Fibroblast of skin of left quadriceps (primary cell): ENCODE measurements around the gene ZNF750.

Experiments
- DNase-seq, 2 experiments: peaks; one replicate each; pipeline ENCODE4 v3.0.0-alpha.2; 2013; ENCODE audit warnings: low read depth in 2 of 2

The ZNF750 gene

DNA sequence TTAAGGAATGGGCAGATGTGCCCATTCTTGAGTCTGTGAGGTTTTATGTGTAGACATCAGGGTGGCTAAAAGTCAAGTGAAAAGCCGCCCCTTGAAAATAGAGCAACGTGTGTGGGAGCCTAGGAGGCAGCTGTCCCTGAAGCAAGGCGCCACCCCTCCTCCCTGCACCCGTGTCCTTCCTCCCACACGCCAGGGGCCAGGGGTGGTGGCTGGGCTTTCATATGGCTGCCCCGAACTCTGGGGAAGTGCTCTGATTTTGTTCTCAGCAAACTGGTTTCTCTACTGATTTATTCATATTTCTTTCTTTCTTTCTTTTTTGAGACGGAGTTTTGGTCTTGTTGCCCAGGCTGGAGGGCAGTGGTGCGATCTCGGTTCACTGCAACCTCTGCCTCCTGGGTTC is 4.7 kb downstream of the ZNF750 start:
- DNase-seq, result no peak

- no peak for DNase-seq
Measured at GRCh38 chr17:82832881-82833475, 6.8 kb downstream of the ZNF750 start.

DNA sequence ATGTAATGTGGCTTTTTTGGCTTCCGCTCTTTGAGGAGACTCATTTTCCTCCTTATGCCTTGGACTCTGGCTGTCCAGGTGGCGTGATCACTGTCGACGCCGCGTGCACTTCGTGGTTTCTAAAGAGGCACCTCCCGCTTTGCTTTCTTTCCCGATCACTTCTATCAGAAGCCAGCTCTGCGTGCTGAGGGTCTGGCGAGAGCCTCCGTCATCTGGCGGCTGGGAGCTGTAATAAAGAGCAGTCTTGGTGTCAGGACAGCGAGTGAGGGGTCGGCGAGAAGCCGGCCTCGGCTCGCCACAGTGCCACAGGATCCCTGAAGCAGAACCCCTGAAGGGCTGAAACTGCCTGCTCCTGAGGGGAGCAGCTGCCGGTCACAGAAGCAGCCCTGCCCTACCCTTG is 7.4 kb downstream of the ZNF750 start:
- no peak for DNase-seq

GRCh38 chr17:82831818-82832200 is 8.0 kb downstream of the ZNF750 start:
- DNase-seq, result no peak

DNA sequence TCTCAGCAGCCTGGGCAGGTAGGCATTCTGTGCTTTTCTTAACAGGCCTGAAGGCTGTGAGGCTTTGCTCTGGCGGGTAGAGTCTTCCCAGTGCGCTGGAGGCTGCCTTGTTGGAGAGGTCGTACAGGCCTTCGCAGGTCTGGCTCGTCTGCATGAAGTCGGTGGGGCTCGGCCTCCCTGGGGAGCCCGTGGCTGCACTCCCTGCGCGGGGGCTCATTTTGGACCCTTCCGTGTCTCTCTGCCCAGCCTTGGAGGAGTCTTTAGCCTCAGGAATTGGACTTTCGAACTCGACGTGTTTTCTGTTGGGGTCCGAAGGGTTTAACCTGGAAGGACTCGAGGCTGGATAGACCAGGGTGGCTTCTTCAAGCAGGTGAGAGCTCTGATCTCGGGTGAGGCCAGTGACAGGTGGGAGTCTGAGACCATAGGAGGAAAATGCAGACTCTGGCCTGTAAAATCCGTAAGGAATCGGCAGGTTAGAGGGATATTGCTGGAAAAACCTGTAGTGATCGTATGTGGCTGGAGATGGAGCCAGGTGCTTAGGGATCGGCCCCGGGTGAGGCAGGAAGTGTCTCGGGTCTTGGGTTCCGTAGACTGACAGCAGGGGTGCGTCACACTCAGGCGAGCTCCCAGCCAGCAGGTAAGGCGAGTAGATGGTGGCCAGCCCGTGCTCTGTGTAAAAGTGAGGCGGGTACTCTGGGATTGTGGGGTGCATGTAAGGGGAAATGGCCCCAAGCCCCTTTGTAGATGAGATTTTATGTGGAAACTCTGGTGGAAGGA is 8.6 kb downstream of the ZNF750 start:
- no peak for DNase-seq

DNA sequence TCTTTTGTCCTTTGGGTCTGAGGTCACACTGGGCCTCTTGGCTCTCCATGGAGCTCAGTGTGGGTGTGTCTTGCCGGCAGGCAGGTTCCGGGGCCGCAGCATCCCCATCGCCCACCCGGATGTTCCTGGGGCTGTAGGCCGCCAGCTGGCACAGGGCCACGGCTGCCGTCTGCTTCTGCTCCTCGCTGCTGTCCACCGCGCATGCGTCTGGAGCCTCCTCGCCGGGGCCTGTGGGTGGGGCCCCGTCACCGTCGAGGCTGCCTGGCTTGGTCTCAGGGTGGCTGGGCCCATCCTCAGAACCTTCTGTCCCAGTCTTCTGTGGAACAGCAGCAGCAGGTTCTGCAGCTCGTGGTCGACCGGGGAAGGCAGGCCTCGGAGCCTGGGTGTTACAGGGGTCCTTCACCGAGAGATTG is 9.6 kb downstream of the ZNF750 start:
- no peak for DNase-seq

GRCh38 chr17:82828875-82829487 is 10.8 kb downstream of the ZNF750 start:
- no peak for DNase-seq

GRCh38 chr17:82826956-82827355 is 12.9 kb downstream of the ZNF750 start:
- no peak for DNase-seq

DNA sequence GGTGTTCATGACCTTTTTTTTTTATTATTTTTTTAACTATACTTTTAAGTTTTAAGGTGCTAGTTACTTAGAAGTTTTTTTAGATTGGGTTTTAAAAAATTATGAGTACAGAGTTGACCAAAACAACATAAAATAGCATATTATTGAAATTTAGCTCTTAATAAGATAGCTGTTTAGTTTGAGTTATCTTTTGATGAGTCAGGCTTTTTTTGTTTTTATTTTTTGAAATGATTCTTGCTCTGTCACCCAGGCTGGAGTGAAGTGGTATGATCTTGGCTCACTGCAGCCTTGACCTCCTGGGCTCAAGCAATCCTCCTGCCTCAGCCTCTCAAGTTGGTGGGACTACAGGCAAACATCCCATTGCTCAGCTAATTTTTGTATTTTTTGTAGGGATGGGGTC is 13.6 kb downstream of the ZNF750 start:
- no peak for DNase-seq

DNA sequence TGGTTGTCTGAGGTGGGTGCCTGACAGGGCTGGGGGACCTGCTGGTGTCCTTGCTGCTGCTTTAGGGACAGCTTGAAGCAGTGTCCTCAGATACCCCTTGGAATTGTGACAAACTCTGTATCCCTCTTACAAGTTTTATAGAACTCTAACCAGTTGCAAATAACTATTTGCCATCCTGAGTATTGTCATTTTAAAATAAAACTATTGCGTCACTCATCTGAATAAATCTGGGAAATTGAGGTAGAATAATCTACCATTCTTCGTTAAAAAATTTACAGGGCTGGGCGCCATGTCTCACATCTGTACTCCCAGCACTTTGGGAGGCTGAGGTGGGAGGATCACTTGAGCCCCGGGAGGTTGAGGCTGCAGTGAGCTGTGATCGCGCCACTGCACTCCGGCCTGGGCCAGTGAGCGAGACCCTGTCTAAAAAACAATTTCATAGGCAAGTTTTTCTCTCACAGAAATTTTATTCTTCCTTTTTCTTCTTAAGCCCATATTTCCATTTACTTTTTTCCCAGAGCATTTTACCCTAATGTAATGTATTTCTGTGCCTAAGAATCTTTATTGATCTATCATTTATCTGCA is 14.2 kb downstream of the ZNF750 start:
- no peak for DNase-seq

DNA sequence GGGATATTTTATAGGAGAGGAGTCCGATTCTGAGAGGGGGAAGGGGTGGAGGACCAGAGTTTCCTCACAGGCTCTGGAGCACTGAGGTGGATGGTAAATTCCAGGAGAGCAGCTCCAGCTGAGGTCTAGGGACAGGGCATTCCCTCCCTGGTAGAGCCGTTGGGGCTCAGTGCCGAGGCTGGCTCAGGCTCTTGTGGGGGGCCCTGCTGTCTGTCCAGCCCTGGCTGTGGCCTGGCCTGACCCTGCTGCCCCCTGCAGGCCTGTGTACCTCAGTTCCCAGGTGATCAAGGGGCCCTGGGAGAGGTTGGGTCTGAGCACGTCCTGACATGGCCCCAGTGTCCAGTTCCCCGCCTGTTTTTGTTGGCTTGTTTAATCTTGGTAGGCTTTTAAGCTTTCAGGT is 16.8 kb downstream of the ZNF750 start:
- no peak for DNase-seq

DNA sequence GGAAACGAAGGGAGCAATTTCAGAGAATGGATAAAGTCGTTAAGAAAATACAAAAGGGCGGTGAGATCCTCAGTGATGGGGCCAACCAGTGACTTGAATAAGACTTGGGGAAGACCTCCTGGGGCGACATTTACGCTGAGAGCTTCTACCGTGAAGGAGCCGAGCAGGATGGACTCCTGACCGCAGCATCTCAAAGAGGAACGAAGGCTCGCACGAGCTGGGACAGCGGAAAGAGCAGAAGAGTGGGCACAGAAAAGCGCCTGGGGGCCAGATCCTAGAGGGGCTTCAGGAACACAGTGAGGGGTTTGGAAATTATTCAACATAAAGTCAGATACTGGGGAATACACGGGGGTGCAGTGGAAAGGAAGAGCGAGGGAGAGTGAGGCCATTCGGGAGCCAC is 17.5 kb downstream of the ZNF750 start:
- DNase-seq, result no peak

DNA sequence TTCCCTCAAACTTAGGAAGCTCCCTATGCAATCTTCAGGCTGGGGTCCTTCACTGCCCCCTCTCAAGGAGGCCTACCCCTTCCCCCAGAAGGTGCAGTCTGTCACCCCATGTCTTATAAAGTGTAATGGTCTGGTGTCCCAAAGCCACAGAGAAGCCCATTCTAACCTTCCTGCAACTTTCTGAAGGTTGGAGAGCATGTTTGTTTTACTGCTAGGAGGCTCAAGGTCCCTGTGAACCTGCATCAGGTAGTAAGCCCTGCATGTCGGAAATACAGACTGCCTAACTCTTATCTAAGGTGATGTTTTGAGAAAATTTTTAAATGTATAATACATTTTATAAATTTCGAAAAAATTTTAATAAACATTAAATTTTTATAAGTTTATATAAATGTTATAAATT is 18.3 kb downstream of the ZNF750 start:
- no peak for DNase-seq

GRCh38 chr17:82820278-82821251 is 19.3 kb downstream of the ZNF750 start:
- no peak for DNase-seq

- no peak for DNase-seq
Measured at GRCh38 chr17:82817947-82818346, 21.9 kb downstream of the ZNF750 start.

GRCh38 chr17:82816358-82816757 is 23.5 kb downstream of the ZNF750 start:
- no peak for DNase-seq

DNA sequence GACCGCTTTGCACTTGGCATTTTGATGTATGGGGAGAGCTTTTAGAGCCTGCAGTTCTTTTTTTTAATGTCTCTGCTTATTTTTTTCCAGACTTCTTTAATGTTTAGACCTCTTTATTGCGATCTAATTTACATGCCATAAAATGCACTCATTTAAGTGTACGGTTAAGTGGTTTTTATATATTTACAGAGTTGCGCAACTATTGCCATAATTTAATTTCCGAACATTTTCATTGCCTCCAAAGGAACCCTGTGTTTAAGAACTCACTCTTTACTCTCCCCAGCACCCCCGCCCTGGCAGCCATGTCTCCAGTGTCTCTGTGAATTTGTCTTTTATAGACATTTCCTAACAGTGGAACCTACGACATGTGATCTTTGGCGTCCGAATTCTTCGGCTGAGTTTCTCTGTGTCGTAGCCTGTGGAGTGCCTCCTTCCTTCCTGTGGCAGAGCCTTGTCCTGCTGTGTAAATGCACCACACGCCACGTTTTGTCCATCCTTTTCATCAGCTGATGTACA is 24.0 kb downstream of the ZNF750 start:
- no peak for DNase-seq

GRCh38 chr17:82815354-82815753 is 24.5 kb downstream of the ZNF750 start:
- no peak for DNase-seq

DNA sequence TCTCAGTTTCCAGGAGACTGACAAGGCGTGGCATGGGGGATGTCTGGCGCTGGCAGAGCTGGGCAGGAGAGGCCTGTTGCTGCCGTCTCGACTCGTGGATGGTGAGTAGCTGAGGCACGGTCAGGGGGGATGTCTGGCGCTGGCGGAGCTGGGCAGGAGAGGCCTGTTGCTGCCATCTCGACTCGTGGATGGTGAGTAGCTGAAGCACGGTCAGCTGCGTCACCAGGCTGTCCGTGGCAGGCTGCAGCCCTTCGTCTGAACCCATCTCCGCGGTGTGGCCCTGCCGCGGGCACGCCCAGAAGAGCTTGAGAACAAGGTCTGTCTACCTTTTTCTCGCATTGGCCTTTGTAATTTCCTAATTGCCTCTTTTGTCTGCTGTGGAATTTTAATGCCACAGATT is 25.0 kb downstream of the ZNF750 start:
- no peak for DNase-seq

GRCh38 chr17:82813299-82814051 is 26.3 kb downstream of the ZNF750 start:
- DNase-seq, result no peak

GRCh38 chr17:82812601-82813000 is 27.2 kb downstream of the ZNF750 start:
- no peak for DNase-seq
